Thyroid gland (tissue), 4 donors: ENCODE results near the gene CORO1C. TPM values are rescaled to one million over a fixed set of nuclear protein-coding genes. Genes with fewer than 3 reads are reported as not detected.
A peak's percentile ranks its signal among the peaks of the same experiment; 100 is the strongest.

Experiments used
- DNase-seq, 2 donors: peaks; one replicate each; pipeline ENCODE4 v3.0.0-alpha.2; 2019
- H3K27ac ChIP-seq, 3 donors: fragments of 200-600 bp; sonication (generic); 1 replicate in 2 of 3; 2 replicates in 1 of 3; pipeline ENCODE4 v1.5.1; 2016 to 2019; ENCODE audit warnings: mild to moderate bottlenecking in 1 of 3, moderate library complexity in 1 of 3
- H3K27me3 ChIP-seq: fragments of 200-600 bp; sonication (generic); one replicate; pipeline ENCODE4 v1.5.1; 2019
- H3K36me3 ChIP-seq, 2 donors: fragments of 200-600 bp; sonication (generic); one replicate each; pipeline ENCODE4 v1.5.1; 2016 to 2019
- H3K4me1 ChIP-seq, 2 donors: fragments of 200-600 bp; sonication (generic); one replicate each; pipeline ENCODE4 v1.5.1; 2017 to 2019
- H3K4me3 ChIP-seq, 3 donors: fragments of 200-600 bp; sonication (generic); replicated peaks in 1 of 3; 1 replicate in 2 of 3; 2 replicates in 1 of 3; pipeline ENCODE4 v1.5.1; 2016; ENCODE audit warnings: mild to moderate bottlenecking in 1 of 3
- H3K9me3 ChIP-seq: fragments of 200-600 bp; sonication (generic); one replicate; pipeline ENCODE4 v1.5.1; 2017
- CTCF ChIP-seq, 6 experiments: fragments of 200-600 bp in 3 of 6; fragments of 450-650 bp in 3 of 6; sonication (generic) in 3 of 6; IDR thresholded peaks; one replicate each; pipeline ENCODE4 v1.5.1; 2016 to 2019; ENCODE audit warnings: antibody characterized with exemption in 6 of 6, mild to moderate bottlenecking in 2 of 6, inconsistent platforms in 1 of 6, moderate library complexity in 1 of 6
- POLR2A ChIP-seq, 2 donors: fragments of 450-650 bp; IDR thresholded peaks; one replicate each; pipeline ENCODE4 v1.6.1; 2017; ENCODE audit warnings: antibody characterized with exemption in 2 of 2, mild to moderate bottlenecking in 2 of 2, moderate library complexity in 1 of 2
- WGBS, 2 donors: methylation state at CpG; one replicate each; pipeline ENCODE4 v1.1.5; 2017; 5-methylcytosine and 5-hydroxymethylcytosine counted together
- intact Hi-C: fragments of 100-400 bp; cut with DNase I; formaldehyde crosslinking; loops from one replicate; pipeline ENCODE4 v1.15.1; 2023
- total RNA-seq, 4 donors: library from RNA; depleted of rRNA; stranded (reverse); fragments of >200 nt; gene quantifications; one replicate each; pipeline ENCODE4 v1.2.3, GENCODE V29; 2016

Gene CORO1C
- total RNA-seq, 4 donors from 2014 or later: 22.0 to 63.6 (median 30.1) TPM

GRCh38 chr12:108770269-108770829 lies 39.0 kb upstream of the CORO1C start:
- H3K27me3 ChIP-seq: no peaks in the 10 kb centered on the region
- no peak for DNase-seq
- no peaks in the 10 kb centered on the region for H3K9me3 ChIP-seq
- no peaks in the 10 kb centered on the region for H3K36me3 ChIP-seq
- intact Hi-C loops: no loop called here
- TF ChIP-seq CTCF (IDR thresholded peaks at IDR 0.05) (no peak), POLR2A (IDR thresholded peaks at IDR 0.05) (no peak)
- WGBS, 2 donors: 70 to 72% methylated on average over 5 to 11 of the region's 11 CpGs
- H3K27ac ChIP-seq: no peak overlapping the region
- peaks cover 6 to 11% of the 10 kb centered on the region in 2 donors for H3K4me1 ChIP-seq
- no peak overlapping the region for H3K4me3 ChIP-seq

- Histone ChIP-seq H3K9me3 (no peaks in the 10 kb centered on the region), H3K4me1 (peaks cover 6 to 9% of the 10 kb centered on the region in 2 donors), H3K27ac (no peak overlapping the region), H3K36me3 (no peaks in the 10 kb centered on the region), H3K27me3 (no peaks in the 10 kb centered on the region), H3K4me3 (peak overlapping the region in 1 of 3 donors; percentile 18)
- WGBS, 2 donors: 13 to 57% methylated on average over 3 to 18 of the region's 40 CpGs
- intact Hi-C loops: no loop called here
- peak; percentile 63 to 67 for DNase-seq
- TF ChIP-seq CTCF (IDR thresholded peaks at IDR 0.05): no peak
- TF ChIP-seq POLR2A (IDR thresholded peaks at IDR 0.05): no peak
These were observed 37.5 kb upstream of the CORO1C start for GRCh38 chr12:108768591-108769500.

GRCh38 chr12:108766294-108766693 lies 35.0 kb upstream of the CORO1C start:
- Histone ChIP-seq H3K9me3 (no peaks in the 10 kb centered on the region), H3K4me3 (no peak overlapping the region), H3K4me1 (peaks cover 6 to 7% of the 10 kb centered on the region in 2 donors), H3K27me3 (no peaks in the 10 kb centered on the region), H3K27ac (no peak overlapping the region), H3K36me3 (no peaks in the 10 kb centered on the region)
- no peak for DNase-seq
- intact Hi-C loops: no loop called here
- 94 to 97% methylated on average over 6 of the region's 6 CpGs for WGBS, 2 donors
- TF ChIP-seq CTCF (IDR thresholded peaks at IDR 0.05): no peak
- TF ChIP-seq POLR2A (IDR thresholded peaks at IDR 0.05): no peak

GRCh38 chr12:108765289-108765764 lies 34.0 kb upstream of the CORO1C start:
- no peak for DNase-seq
- intact Hi-C loops: no loop called here
- Histone ChIP-seq H3K9me3 (no peaks in the 10 kb centered on the region), H3K36me3 (no peaks in the 10 kb centered on the region), H3K4me1 (peaks cover 6 to 7% of the 10 kb centered on the region in 2 donors), H3K4me3 (no peak overlapping the region), H3K27me3 (no peaks in the 10 kb centered on the region), H3K27ac (no peak overlapping the region)
- TF ChIP-seq CTCF (IDR thresholded peaks at IDR 0.05) (no peak), POLR2A (IDR thresholded peaks at IDR 0.05) (no peak)
- 78 to 80% methylated on average over 10 of the region's 10 CpGs for WGBS, 2 donors
